Activated CD8-positive, alpha-beta T cell treated with anti-CD3 and anti-CD28 coated beads for 36 hours (primary cell): ENCODE measurements around the gene CLMN. TPM values are rescaled to one million over a fixed set of nuclear protein-coding genes. Genes with fewer than 3 reads are reported as not detected.

Source experiments
- ATAC-seq: fragments of 200-7000 bp; cut with Tn5 transposase; one replicate; pipeline ENCODE4 v1.10.0; 2021; ENCODE audit warnings: mild to moderate bottlenecking, moderate library complexity
- CTCF ChIA-PET: fragments of 350-600 bp; sonication (Branson Sonifier 250); formaldehyde crosslinking; loops from one replicate; lab custom pipeline; 2021; ENCODE audit warnings: antibody characterized with exemption; lab: Charles Lee
- POLR2A ChIA-PET: fragments of 350-600 bp; sonication (Branson Sonifier 250); formaldehyde crosslinking; loops from one replicate; lab custom pipeline; 2021; ENCODE audit warnings: antibody characterized with exemption; lab: Charles Lee
- DNase-seq: peaks from one replicate; pipeline ENCODE4 v3.0.0-alpha.2; 2020
- H3K27ac Mint-ChIP-seq: one replicate; pipeline ENCODE4 v1.8.0; 2021; ENCODE audit warnings: mild to moderate bottlenecking, mixed read lengths
- H3K27me3 Mint-ChIP-seq: one replicate; pipeline ENCODE4 v1.8.0; 2021; ENCODE audit warnings: mixed read lengths
- H3K36me3 Mint-ChIP-seq: one replicate; pipeline ENCODE4 v1.8.0; 2021; ENCODE audit warnings: low read depth, mixed read lengths
- H3K4me1 Mint-ChIP-seq: one replicate; pipeline ENCODE4 v1.8.0; 2021; ENCODE audit warnings: low read depth, mixed read lengths
- H3K4me3 Mint-ChIP-seq: one replicate; pipeline ENCODE4 v1.8.0; 2021; ENCODE audit warnings: mild to moderate bottlenecking, moderate library complexity, mixed read lengths
- H3K9me3 Mint-ChIP-seq: one replicate; pipeline ENCODE4 v1.8.0; 2021; ENCODE audit warnings: mixed read lengths
- CTCF ChIP-seq: fragments of 200-600 bp; IDR thresholded peaks from one replicate; pipeline ENCODE4 v1.8.0; 2022; ENCODE audit warnings: antibody characterized with exemption, mild to moderate bottlenecking
- intact Hi-C: fragments of 100-400 bp; cut with micrococcal nuclease; formaldehyde crosslinking; loops from one replicate; pipeline ENCODE4 v1.10.0; 2022
- total RNA-seq, 2 experiments: library from RNA; stranded (reverse); gene quantifications; one replicate each; pipeline ENCODE4 v1.2.3, GENCODE V29; 2021

The CLMN gene
- total RNA-seq, 2 experiments from 2014 or later: 0.31 to 0.59 TPM

GRCh38 chr14:95233702-95234241, 85.9 kb downstream of the CLMN start:
- Mint-ChIP-seq H3K36me3 (no peaks in the 10 kb centered on the region), H3K4me1 (no peaks in the 10 kb centered on the region), H3K27me3 (no peaks in the 10 kb centered on the region), H3K27ac (no peak overlapping the region), H3K4me3 (no peak overlapping the region), H3K9me3 (no peaks in the 10 kb centered on the region)
- no peak for DNase-seq
- ChIA-PET CTCF (no interaction called here), POLR2A (no interaction called here)
- TF ChIP-seq CTCF: no peak
- ATAC-seq: no peak
- intact Hi-C loops: no loop called here

- POLR2A ChIA-PET: no interaction called here
- CTCF ChIA-PET: no interaction called here
- Mint-ChIP-seq H3K9me3 (no peaks in the 10 kb centered on the region), H3K36me3 (no peaks in the 10 kb centered on the region), H3K27ac (no peak overlapping the region), H3K4me1 (no peaks in the 10 kb centered on the region), H3K4me3 (no peak overlapping the region), H3K27me3 (no peaks in the 10 kb centered on the region)
- intact Hi-C loops: no loop called here
- no peak for DNase-seq
- TF ChIP-seq CTCF: no peak
- ATAC-seq: no peak
These were observed 86.7 kb downstream of the CLMN start for GRCh38 chr14:95232894-95233584.

GRCh38 chr14:95231966-95232633, 87.6 kb downstream of the CLMN start:
- H3K36me3 Mint-ChIP-seq: no peaks in the 10 kb centered on the region
- TF ChIP-seq CTCF: no peak
- POLR2A ChIA-PET: interaction anchor here (1.1 kb wide), 1 partner anchor 10 kb away, joined by 3 read pairs; no protein-coding TSS in a partner anchor
- no peak overlapping the region for H3K27ac Mint-ChIP-seq
- no peaks in the 10 kb centered on the region for H3K9me3 Mint-ChIP-seq
- ATAC-seq: no peak
- intact Hi-C loops: no loop called here
- H3K4me1 Mint-ChIP-seq: no peaks in the 10 kb centered on the region
- H3K27me3 Mint-ChIP-seq: no peaks in the 10 kb centered on the region
- H3K4me3 Mint-ChIP-seq: no peak overlapping the region
- no peak for DNase-seq
- CTCF ChIA-PET: no interaction called here

- TF ChIP-seq CTCF: no peak
- ATAC-seq (no peak), DNase-seq (no peak)
- ChIA-PET POLR2A (no interaction called here), CTCF (interaction anchor here (1.4 kb wide), 1 partner anchor 132 kb away, joined by 3 read pairs; no protein-coding TSS in a partner anchor)
- Mint-ChIP-seq H3K4me3 (no peak overlapping the region), H3K9me3 (no peaks in the 10 kb centered on the region), H3K36me3 (no peaks in the 10 kb centered on the region), H3K27ac (no peak overlapping the region), H3K4me1 (no peaks in the 10 kb centered on the region), H3K27me3 (no peaks in the 10 kb centered on the region)
- intact Hi-C loops: no loop called here
These were observed 90.0 kb downstream of the CLMN start for GRCh38 chr14:95229749-95230148.

- CTCF ChIA-PET: no interaction called here
These were observed 91.5 kb downstream of the CLMN start for GRCh38 chr14:95228240-95228639.

More at GRCh38 chr14:95228240-95228639, 91.5 kb downstream of the CLMN start:
- Mint-ChIP-seq H3K4me1 (no peaks in the 10 kb centered on the region), H3K9me3 (no peaks in the 10 kb centered on the region), H3K36me3 (no peaks in the 10 kb centered on the region), H3K27ac (no peak overlapping the region), H3K27me3 (no peaks in the 10 kb centered on the region), H3K4me3 (no peak overlapping the region)
- ATAC-seq (no peak), DNase-seq (no peak)
- intact Hi-C loops: no loop called here
- POLR2A ChIA-PET: no interaction called here
- TF ChIP-seq CTCF: no peak
